ENCODE data around the gene HES6. TPM values are rescaled to one million over a fixed set of nuclear protein-coding genes. Genes with fewer than 3 reads are reported as not detected.

HES6 gene
- total RNA-seq, 4 donors from 2014 or later, result 2.9 to 9.0 (median 6.8) TPM

DNA sequence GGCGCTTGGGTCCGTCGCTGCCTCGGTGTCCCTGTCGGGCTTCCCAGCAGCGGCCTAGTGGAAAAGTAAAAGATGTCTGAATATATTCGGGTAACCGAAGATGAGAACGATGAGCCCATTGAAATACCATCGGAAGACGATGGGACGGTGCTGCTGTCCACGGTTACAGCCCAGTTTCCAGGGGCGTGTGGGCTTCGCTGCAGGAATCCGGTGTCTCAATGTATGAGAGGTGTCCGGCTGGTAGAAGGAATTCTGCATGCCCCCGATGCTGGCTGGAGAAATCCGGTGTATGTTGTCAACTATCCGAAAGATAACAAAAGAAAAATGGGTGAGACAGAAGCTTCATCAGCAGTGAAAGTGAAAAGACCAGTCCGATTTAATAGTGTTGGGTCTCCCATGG is 8.0 kb downstream of the HES6 start:
- H3K9me3 ChIP-seq, result no peaks in the 10 kb centered on the region
- WGBS, 2 donors, result 57 to 65% methylated on average over 21 of the region's 21 CpGs
- intact Hi-C loops (cut with DNase I), result loop anchor here (10.0 kb wide), 1 partner anchor 167 kb away; the partner anchor contains the start of gene SCLY
- no peaks in the 10 kb centered on the region for H3K27me3 ChIP-seq
- DNase-seq, result no peak
- peak overlapping the region in 1 of 3 donors; percentile 33 for H3K4me3 ChIP-seq (replicated peaks in 1 of 3)
- TF ChIP-seq, protein P1, sequence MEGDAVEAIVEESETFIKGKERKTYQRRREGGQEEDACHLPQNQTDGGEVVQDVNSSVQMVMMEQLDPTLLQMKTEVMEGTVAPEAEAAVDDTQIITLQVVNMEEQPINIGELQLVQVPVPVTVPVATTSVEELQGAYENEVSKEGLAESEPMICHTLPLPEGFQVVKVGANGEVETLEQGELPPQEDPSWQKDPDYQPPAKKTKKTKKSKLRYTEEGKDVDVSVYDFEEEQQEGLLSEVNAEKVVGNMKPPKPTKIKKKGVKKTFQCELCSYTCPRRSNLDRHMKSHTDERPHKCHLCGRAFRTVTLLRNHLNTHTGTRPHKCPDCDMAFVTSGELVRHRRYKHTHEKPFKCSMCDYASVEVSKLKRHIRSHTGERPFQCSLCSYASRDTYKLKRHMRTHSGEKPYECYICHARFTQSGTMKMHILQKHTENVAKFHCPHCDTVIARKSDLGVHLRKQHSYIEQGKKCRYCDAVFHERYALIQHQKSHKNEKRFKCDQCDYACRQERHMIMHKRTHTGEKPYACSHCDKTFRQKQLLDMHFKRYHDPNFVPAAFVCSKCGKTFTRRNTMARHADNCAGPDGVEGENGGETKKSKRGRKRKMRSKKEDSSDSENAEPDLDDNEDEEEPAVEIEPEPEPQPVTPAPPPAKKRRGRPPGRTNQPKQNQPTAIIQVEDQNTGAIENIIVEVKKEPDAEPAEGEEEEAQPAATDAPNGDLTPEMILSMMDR (IDR thresholded peaks at IDR 0.05), result no peak
- TF ChIP-seq POLR2A (IDR thresholded peaks at IDR 0.05), result no peak
- no peak overlapping the region for H3K27ac ChIP-seq
- no peaks in the 10 kb centered on the region for H3K36me3 ChIP-seq
- peaks cover 5 to 11% of the 10 kb centered on the region in 2 donors for H3K4me1 ChIP-seq

DNA sequence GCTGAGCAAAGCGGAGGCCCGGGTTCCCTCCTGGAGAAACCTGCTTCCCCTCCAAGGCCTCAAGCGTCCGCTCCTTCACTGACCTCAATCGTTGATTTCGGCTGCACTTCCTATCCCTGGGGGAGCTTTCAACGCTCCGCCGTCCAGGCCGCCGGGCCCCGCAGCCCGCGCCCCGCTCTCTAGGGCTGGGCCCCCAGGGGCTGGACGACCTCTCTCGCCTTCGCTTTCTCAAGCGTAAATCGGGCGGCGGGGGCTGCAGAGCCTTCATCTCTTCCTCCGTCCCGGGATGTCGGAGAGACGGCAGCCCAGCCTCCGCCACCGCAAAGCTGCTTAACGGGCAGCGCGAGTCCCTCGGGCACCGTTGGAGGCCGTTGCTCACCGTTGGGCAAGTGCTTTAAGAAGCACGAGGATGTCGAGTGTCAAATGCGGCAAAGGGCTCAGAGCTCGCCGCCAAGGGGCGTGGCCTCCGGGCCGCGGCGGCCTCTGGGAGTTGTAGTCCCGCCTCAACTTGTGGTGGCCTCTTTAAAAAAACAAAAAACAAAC is 8.5 kb downstream of the HES6 start:
- peak overlapping the region in 2 of 3 donors; percentile 33 to 49 for H3K4me3 ChIP-seq (replicated peaks in 1 of 3)
- no peaks in the 10 kb centered on the region for H3K36me3 ChIP-seq
- peak; percentile 66 to 74 for DNase-seq
- no peaks in the 10 kb centered on the region for H3K9me3 ChIP-seq
- intact Hi-C loops (cut with DNase I), result loop anchor here (10.0 kb wide), 1 partner anchor 167 kb away; the partner anchor contains the start of gene SCLY
- no peak for TF ChIP-seq POLR2A (IDR thresholded peaks at IDR 0.05)
- TF ChIP-seq, protein P1 (IDR thresholded peaks at IDR 0.05), result no peak
- no peak overlapping the region for H3K27ac ChIP-seq
- WGBS, 2 donors, result 10 to 23% methylated on average over 21 to 41 of the region's 46 CpGs
- no peaks in the 10 kb centered on the region for H3K27me3 ChIP-seq
- H3K4me1 ChIP-seq, result peaks cover 5 to 11% of the 10 kb centered on the region in 2 donors

GRCh38 chr2:238230699-238231098 is 9.1 kb downstream of the HES6 start:
- DNase-seq, result no peak
- intact Hi-C loops (cut with DNase I), result loop anchor here (10.0 kb wide), 1 partner anchor 166 kb away; the partner anchor contains the start of gene SCLY
- no peak overlapping the region for H3K27ac ChIP-seq
- no peaks in the 10 kb centered on the region for H3K9me3 ChIP-seq
- H3K4me3 ChIP-seq (replicated peaks in 1 of 3), result no peak overlapping the region
- TF ChIP-seq POLR2A (IDR thresholded peaks at IDR 0.05), result no peak
- TF ChIP-seq, protein P1 (IDR thresholded peaks at IDR 0.05), result no peak
- no peaks in the 10 kb centered on the region for H3K36me3 ChIP-seq
- H3K27me3 ChIP-seq, result no peaks in the 10 kb centered on the region
- 62 to 87% methylated on average over 5 of the region's 5 CpGs for WGBS, 2 donors
- H3K4me1 ChIP-seq, result peaks cover 8 to 11% of the 10 kb centered on the region in 2 donors

DNA sequence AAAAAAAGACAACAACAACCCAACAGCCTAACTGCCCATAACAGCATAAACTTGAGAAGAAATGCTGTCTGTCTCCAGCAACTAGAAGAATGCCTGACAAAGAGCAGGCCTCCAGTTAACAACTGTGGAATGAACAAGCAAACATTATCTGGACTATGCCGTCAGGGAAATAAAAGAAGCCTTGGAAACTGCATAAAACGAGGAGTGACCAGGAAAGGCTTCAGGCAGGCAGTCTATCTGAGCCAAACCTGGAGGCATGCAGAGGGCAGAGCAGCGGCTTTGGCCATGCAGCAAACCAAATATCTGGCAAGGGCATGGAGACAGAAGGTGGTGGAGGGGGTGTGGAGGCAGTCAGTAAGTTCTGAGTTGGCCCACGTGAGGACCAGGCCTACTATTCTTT is 11.1 kb downstream of the HES6 start:
- Histone ChIP-seq H3K4me1 (peaks cover 9 to 11% of the 10 kb centered on the region in 2 donors), H3K9me3 (no peaks in the 10 kb centered on the region), H3K27me3 (no peaks in the 10 kb centered on the region), H3K4me3 (replicated peaks in 1 of 3) (no peak overlapping the region), H3K27ac (no peak overlapping the region), H3K36me3 (no peaks in the 10 kb centered on the region)
- TF ChIP-seq POLR2A (IDR thresholded peaks at IDR 0.05), result no peak
- TF ChIP-seq, protein P1 (IDR thresholded peaks at IDR 0.05), result no peak
- 77 to 85% methylated on average over 4 of the region's 4 CpGs for whole genome bisulfite sequencing, 2 donors
- intact Hi-C loops (cut with DNase I), result no loop called here
- DNase-seq, result no peak

DNA sequence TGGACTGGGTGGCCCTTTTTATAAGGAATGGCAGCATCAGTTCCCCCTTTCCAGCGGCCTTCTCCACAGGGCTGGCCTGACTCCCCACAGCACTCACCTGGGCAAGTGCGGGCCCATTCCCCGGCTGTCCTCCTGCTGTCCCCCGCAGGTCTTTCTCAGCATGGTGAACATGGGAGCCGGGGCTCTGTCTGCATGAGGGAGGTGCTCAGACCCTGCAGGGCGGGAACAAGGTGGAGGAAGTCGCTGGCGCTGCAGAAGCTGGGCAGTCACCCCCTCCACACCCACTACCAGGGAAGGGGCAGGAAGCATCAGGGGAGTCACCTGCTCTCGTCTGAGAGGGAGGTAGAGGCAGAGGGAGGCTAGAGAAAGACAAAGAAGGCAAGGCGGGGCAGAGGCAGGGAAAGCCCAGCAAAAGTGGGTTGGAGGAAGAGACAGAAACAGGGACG is 12.2 kb downstream of the HES6 start:
- Histone ChIP-seq H3K27me3 (no peaks in the 10 kb centered on the region), H3K4me3 (replicated peaks in 1 of 3) (no peak overlapping the region), H3K9me3 (no peaks in the 10 kb centered on the region), H3K36me3 (no peaks in the 10 kb centered on the region), H3K27ac (no peak overlapping the region), H3K4me1 (peaks cover 9 to 11% of the 10 kb centered on the region in 2 donors)
- DNase-seq, result no peak
- TF ChIP-seq POLR2A (IDR thresholded peaks at IDR 0.05), result no peak
- TF ChIP-seq, protein P1 (IDR thresholded peaks at IDR 0.05), result no peak
- 93 to 97% methylated on average over 11 of the region's 11 CpGs for whole genome bisulfite sequencing, 2 donors
- intact Hi-C loops (cut with DNase I), result no loop called here
